CD8-positive, alpha-beta memory T cell (primary cell): ENCODE measurements around the gene PLPPR5. TPM values are rescaled to one million over a fixed set of nuclear protein-coding genes. Genes with fewer than 3 reads are reported as not detected.

ENCODE experiments used
- CTCF ChIA-PET: fragments of 350-600 bp; sonication (Branson Sonifier 250); formaldehyde crosslinking; loops from one replicate; lab custom pipeline; 2021; ENCODE audit warnings: antibody characterized with exemption; lab: Charles Lee
- POLR2A ChIA-PET: fragments of 350-600 bp; sonication (Branson Sonifier 250); formaldehyde crosslinking; loops from one replicate; lab custom pipeline; 2021; ENCODE audit warnings: antibody characterized with exemption; lab: Charles Lee
- DNase-seq, 5 donors: peaks; one replicate each; pipeline versions ENCODE4 v3.0.0 to v3.0.0-alpha.2; 2020 to 2022; ENCODE audit warnings: mixed read lengths in 1 of 5
- H3K27ac ChIP-seq: one replicate; pipeline ENCODE4 v1.7.0; 2013; ENCODE audit warnings: low read depth, mild to moderate bottlenecking, low read length, moderate library complexity
- H3K27me3 ChIP-seq: 2 replicates; pipeline ENCODE4 v1.7.0; 2013; ENCODE audit warnings: low read length, mild to moderate bottlenecking; ENCODE audit not compliant: insufficient read depth, poor library complexity, severe bottlenecking
- H3K36me3 ChIP-seq: 2 replicates; pipeline ENCODE4 v1.7.0; 2013; ENCODE audit warnings: mild to moderate bottlenecking, low read length, moderate library complexity; ENCODE audit not compliant: insufficient read depth
- H3K4me1 ChIP-seq: 2 replicates; pipeline ENCODE4 v1.7.0; 2013; ENCODE audit warnings: mild to moderate bottlenecking, low read length, moderate library complexity; ENCODE audit not compliant: insufficient read depth
- H3K4me3 ChIP-seq: 2 replicates; pipeline ENCODE4 v1.7.0; 2013; ENCODE audit warnings: mild to moderate bottlenecking, low read length
- H3K9me3 ChIP-seq: 2 replicates; pipeline ENCODE4 v1.7.0; 2013; ENCODE audit warnings: mild to moderate bottlenecking, low read length
- H3K27ac Mint-ChIP-seq, 8 donors: one replicate each; pipeline ENCODE4 v1.8.0; 2020 to 2021; ENCODE audit warnings: mixed read lengths in 8 of 8, mild to moderate bottlenecking in 6 of 8, inconsistent platforms in 3 of 8, moderate library complexity in 3 of 8
- H3K27me3 Mint-ChIP-seq, 2 donors: one replicate each; pipeline ENCODE4 v1.8.0; 2020 to 2021; ENCODE audit warnings: mixed read lengths in 2 of 2, mild to moderate bottlenecking in 1 of 2, moderate library complexity in 1 of 2
- H3K36me3 Mint-ChIP-seq, 3 donors: one replicate each; pipeline ENCODE4 v1.8.0; 2020 to 2021; ENCODE audit warnings: mixed read lengths in 3 of 3, inconsistent platforms in 1 of 3, mild to moderate bottlenecking in 1 of 3
- H3K4me1 Mint-ChIP-seq, 3 donors: one replicate each; pipeline ENCODE4 v1.8.0; 2020 to 2021; ENCODE audit warnings: mixed read lengths in 3 of 3, inconsistent platforms in 1 of 3, mild to moderate bottlenecking in 1 of 3
- H3K4me3 Mint-ChIP-seq, 7 donors: one replicate each; pipeline ENCODE4 v1.8.0; 2020 to 2021; ENCODE audit warnings: mixed read lengths in 7 of 7, mild to moderate bottlenecking in 6 of 7, moderate library complexity in 4 of 7, inconsistent platforms in 2 of 7
- H3K9me3 Mint-ChIP-seq, 5 donors: one replicate each; pipeline ENCODE4 v1.8.0; 2020 to 2022; ENCODE audit warnings: mixed read lengths in 5 of 5, mild to moderate bottlenecking in 3 of 5, moderate library complexity in 2 of 5, inconsistent platforms in 1 of 5
- polyA plus RNA-seq: library from polyadenylated mRNA; unstranded; fragments of 300-500 nt; fragmentation: Illumina TruSeq; gene quantifications from one replicate; pipeline ENCODE4 v1.2.3, GENCODE V29; 2021
- total RNA-seq, 2 experiments: library from RNA; stranded (reverse); gene quantifications; one replicate each; pipeline ENCODE4 v1.2.3, GENCODE V29; 2021

Gene PLPPR5
- total and polyA plus RNA-seq, 3 experiments from 2014 or later, result not detected

- no peak overlapping the region for H3K27ac ChIP-seq
- no peak overlapping the region for H3K4me3 ChIP-seq
- Mint-ChIP-seq H3K4me1 (peaks cover 0 to 5% (median 2%) of the 10 kb centered on the region in 3 donors), H3K27me3 (no peaks in the 10 kb centered on the region), H3K36me3 (no peaks in the 10 kb centered on the region), H3K4me3 (no peak overlapping the region), H3K27ac (no peak overlapping the region), H3K9me3 (no peaks in the 10 kb centered on the region)
- DNase-seq, result no peak
- H3K27me3 ChIP-seq, result no peaks in the 10 kb centered on the region
- ChIA-PET CTCF (interaction anchor here (1.7 kb wide), 1 partner anchor 145 kb away, joined by 6 read pairs; no protein-coding TSS in a partner anchor), POLR2A (no interaction called here)
- H3K36me3 ChIP-seq, result no peaks in the 10 kb centered on the region
- no peaks in the 10 kb centered on the region for H3K4me1 ChIP-seq
- no peaks in the 10 kb centered on the region for H3K9me3 ChIP-seq
Observed at GRCh38 chr1:98939471-98939870, 65.2 kb downstream of the PLPPR5 start.

- no peak overlapping the region for H3K4me3 ChIP-seq
- DNase-seq, result no peak
- H3K27me3 ChIP-seq, result no peaks in the 10 kb centered on the region
- ChIA-PET CTCF (interaction anchor here (1.3 kb wide), 1 partner anchor 144 kb away, joined by 4 read pairs; no protein-coding TSS in a partner anchor), POLR2A (no interaction called here)
- Mint-ChIP-seq H3K4me3 (no peak overlapping the region), H3K27me3 (no peaks in the 10 kb centered on the region), H3K27ac (no peak overlapping the region), H3K9me3 (no peaks in the 10 kb centered on the region), H3K4me1 (peaks cover 0 to 8% (median 2%) of the 10 kb centered on the region in 3 donors), H3K36me3 (peaks cover 0 to 4% (median 0%) of the 10 kb centered on the region in 3 donors)
- H3K9me3 ChIP-seq, result no peaks in the 10 kb centered on the region
- H3K27ac ChIP-seq, result no peak overlapping the region
- H3K4me1 ChIP-seq, result no peaks in the 10 kb centered on the region
- H3K36me3 ChIP-seq, result no peaks in the 10 kb centered on the region
Observed at GRCh38 chr1:98937347-98937746, 67.3 kb downstream of the PLPPR5 start.

- CTCF ChIA-PET, result interaction anchor here (1.0 to 1.4 kb wide), 2 partner anchors 8 to 13 kb away, joined by 3 read pairs; no protein-coding TSS in a partner anchor
- H3K27me3 Mint-ChIP-seq, result no peaks in the 10 kb centered on the region
- DNase-seq, result no peak
- H3K4me1 Mint-ChIP-seq, result peaks cover 0 to 5% (median 1%) of the 10 kb centered on the region in 3 donors
- no peak overlapping the region for H3K27ac Mint-ChIP-seq
- no peaks in the 10 kb centered on the region for H3K27me3 ChIP-seq
- no peaks in the 10 kb centered on the region for H3K4me1 ChIP-seq
- H3K4me3 ChIP-seq, result no peak overlapping the region
- H3K9me3 ChIP-seq, result no peaks in the 10 kb centered on the region
- no peaks in the 10 kb centered on the region for H3K36me3 ChIP-seq
- POLR2A ChIA-PET, result no interaction called here
- H3K27ac ChIP-seq, result no peak overlapping the region
- peaks cover 0 to 4% (median 0%) of the 10 kb centered on the region in 3 donors for H3K36me3 Mint-ChIP-seq
- H3K9me3 Mint-ChIP-seq, result no peaks in the 10 kb centered on the region
- H3K4me3 Mint-ChIP-seq, result no peak overlapping the region
Observed at GRCh38 chr1:98932184-98932583, 72.5 kb downstream of the PLPPR5 start.

- H3K27ac Mint-ChIP-seq, result peak overlapping the region in 1 of 8 donors; percentile 43
- Histone ChIP-seq H3K4me3 (no peak overlapping the region), H3K4me1 (no peaks in the 10 kb centered on the region), H3K27ac (no peak overlapping the region), H3K9me3 (no peaks in the 10 kb centered on the region), H3K27me3 (no peaks in the 10 kb centered on the region), H3K36me3 (no peaks in the 10 kb centered on the region)
- H3K27me3 Mint-ChIP-seq, result no peaks in the 10 kb centered on the region
- peaks cover 0 to 4% (median 0%) of the 10 kb centered on the region in 3 donors for H3K36me3 Mint-ChIP-seq
- H3K4me1 Mint-ChIP-seq, result peaks cover 0 to 5% (median 1%) of the 10 kb centered on the region in 3 donors
- DNase-seq, result no peak
- POLR2A ChIA-PET, result no interaction called here
- H3K4me3 Mint-ChIP-seq, result peak overlapping the region in 1 of 7 donors; percentile 45
- CTCF ChIA-PET, result interaction anchor here (1.0 kb wide), 1 partner anchor 9 kb away, joined by 3 read pairs; no protein-coding TSS in a partner anchor
- H3K9me3 Mint-ChIP-seq, result no peaks in the 10 kb centered on the region
Observed at GRCh38 chr1:98931128-98931835, 73.4 kb downstream of the PLPPR5 start.

GRCh38 chr1:98929437-98929836 is 75.2 kb downstream of the PLPPR5 start:
- DNase-seq, result no peak
- Mint-ChIP-seq H3K9me3 (no peaks in the 10 kb centered on the region), H3K4me1 (peaks cover 0 to 2% (median 1%) of the 10 kb centered on the region in 3 donors), H3K27ac (no peak overlapping the region), H3K4me3 (no peak overlapping the region), H3K36me3 (peaks cover 0 to 4% (median 0%) of the 10 kb centered on the region in 3 donors), H3K27me3 (no peaks in the 10 kb centered on the region)
- ChIA-PET POLR2A (no interaction called here), CTCF (no interaction called here)
- no peaks in the 10 kb centered on the region for H3K27me3 ChIP-seq
- no peak overlapping the region for H3K4me3 ChIP-seq
- H3K9me3 ChIP-seq, result no peaks in the 10 kb centered on the region
- no peaks in the 10 kb centered on the region for H3K4me1 ChIP-seq
- no peaks in the 10 kb centered on the region for H3K36me3 ChIP-seq
- H3K27ac ChIP-seq, result no peak overlapping the region

GRCh38 chr1:98926597-98926996 is 78.1 kb downstream of the PLPPR5 start:
- Mint-ChIP-seq H3K4me3 (no peak overlapping the region), H3K27ac (no peak overlapping the region), H3K27me3 (no peaks in the 10 kb centered on the region), H3K4me1 (peaks cover 0 to 4% (median 0%) of the 10 kb centered on the region in 3 donors), H3K9me3 (no peaks in the 10 kb centered on the region), H3K36me3 (no peaks in the 10 kb centered on the region)
- ChIA-PET POLR2A (no interaction called here), CTCF (no interaction called here)
- Histone ChIP-seq H3K36me3 (no peaks in the 10 kb centered on the region), H3K4me1 (no peaks in the 10 kb centered on the region), H3K27me3 (no peaks in the 10 kb centered on the region), H3K4me3 (no peak overlapping the region), H3K27ac (no peak overlapping the region), H3K9me3 (no peaks in the 10 kb centered on the region)
- DNase-seq, result no peak

- ChIA-PET CTCF (no interaction called here), POLR2A (no interaction called here)
- Mint-ChIP-seq H3K9me3 (no peaks in the 10 kb centered on the region), H3K4me3 (no peak overlapping the region), H3K4me1 (peaks cover 1 to 5% (median 1%) of the 10 kb centered on the region in 3 donors), H3K36me3 (no peaks in the 10 kb centered on the region), H3K27me3 (no peaks in the 10 kb centered on the region), H3K27ac (no peak overlapping the region)
- Histone ChIP-seq H3K27me3 (no peaks in the 10 kb centered on the region), H3K36me3 (no peaks in the 10 kb centered on the region), H3K4me3 (no peak overlapping the region), H3K9me3 (no peaks in the 10 kb centered on the region), H3K4me1 (no peaks in the 10 kb centered on the region), H3K27ac (no peak overlapping the region)
- no peak for DNase-seq
Observed at GRCh38 chr1:98924977-98925376, 79.7 kb downstream of the PLPPR5 start.

- no peaks in the 10 kb centered on the region for H3K36me3 Mint-ChIP-seq
- H3K4me1 Mint-ChIP-seq, result peaks cover 3 to 5% (median 4%) of the 10 kb centered on the region in 3 donors
- no peaks in the 10 kb centered on the region for H3K9me3 ChIP-seq
- H3K27ac Mint-ChIP-seq, result no peak overlapping the region
- H3K4me3 Mint-ChIP-seq, result no peak overlapping the region
- H3K4me1 ChIP-seq, result no peaks in the 10 kb centered on the region
- no peaks in the 10 kb centered on the region for H3K27me3 ChIP-seq
- ChIA-PET POLR2A (no interaction called here), CTCF (interaction anchor here (0.6 to 1.2 kb wide), 2 partner anchors 10 to 15 kb away, joined by 3 read pairs; no protein-coding TSS in a partner anchor)
- DNase-seq, result no peak
- no peak overlapping the region for H3K27ac ChIP-seq
- H3K4me3 ChIP-seq, result no peak overlapping the region
- no peaks in the 10 kb centered on the region for H3K9me3 Mint-ChIP-seq
- H3K27me3 Mint-ChIP-seq, result no peaks in the 10 kb centered on the region
- H3K36me3 ChIP-seq, result no peaks in the 10 kb centered on the region
Observed at GRCh38 chr1:98923667-98924066, 81.0 kb downstream of the PLPPR5 start.
